ENCODE measurements around the gene SPATA2L. TPM values are rescaled to one million over a fixed set of nuclear protein-coding genes. Genes with fewer than 3 reads are reported as not detected.

SPATA2L gene
- total and polyA plus RNA-seq, 2 of the 8 experiments (the other 6 are each of a cell fraction or from before 2014, with no cell fraction given) = 9.3 to 12.5 TPM

GRCh38 chr16:89732142-89732917, 30.8 kb upstream of the SPATA2L start:
- Histone ChIP-seq H3K9me3 (ENCODE audit: insufficient read depth in 2 of 2, low read depth in 1 of 2, low read length in 1 of 2) (no peaks in the 10 kb centered on the region), H3K23me2 (ENCODE audit: low read depth, low read length) (no peaks in the 10 kb centered on the region), H3K4me3 (ENCODE audit: extremely low read depth in 1 of 4, insufficient read depth in 2 of 4, low read depth in 3 of 4, low read length in 4 of 4) (no peak overlapping the region), H2BK12ac (ENCODE audit: low read depth, low read length) (no peak overlapping the region), H3K27ac (ENCODE audit: low read depth, low read length) (no peak overlapping the region), H3K56ac (replicated peaks; ENCODE audit: insufficient read length, low read depth, low read length) (no peak overlapping the region), H2BK20ac (ENCODE audit: low read length) (no peak overlapping the region), H3K27me3 (replicated peaks in 1 of 4; ENCODE audit: control insufficient read depth in 3 of 4, extremely low read depth in 1 of 4, insufficient read depth in 3 of 4, low read length in 3 of 4) (no peaks in the 10 kb centered on the region), H2BK15ac (ENCODE audit: low read length) (no peak overlapping the region), H2AFZ (ENCODE audit: low read length) (no peak overlapping the region), H3K18ac (ENCODE audit: extremely low read depth, low read length) (no peak overlapping the region), H4K91ac (replicated peaks; ENCODE audit: insufficient read length, low read length) (no peak overlapping the region), H4K8ac (ENCODE audit: extremely low read depth, insufficient read depth, low read length) (no peak overlapping the region), H3K4me1 (replicated peaks in 1 of 4; ENCODE audit: control insufficient read depth in 3 of 4, insufficient read depth in 4 of 4, low read length in 3 of 4) (peaks cover 0 to 6% (median 3%) of the 10 kb centered on the region in 4 experiments; a peak in 4 of 7 replicates), H4K5ac (ENCODE audit: insufficient read length, low read depth, low read length) (no peak overlapping the region), H3K4ac (replicated peaks; ENCODE audit: insufficient read length, low read depth, low read length) (no peak overlapping the region), H3K4me2 (ENCODE audit: insufficient read depth in 1 of 2, low read depth in 2 of 2, low read length in 2 of 2) (no peak overlapping the region), H2AK5ac (ENCODE audit: low read depth, low read length) (no peak overlapping the region), H2BK120ac (replicated peaks; ENCODE audit: low read depth, low read length) (no peak overlapping the region), H3K23ac (ENCODE audit: insufficient read length) (no peak overlapping the region), H3K79me1 (ENCODE audit: low read depth, low read length) (no peaks in the 10 kb centered on the region), H3K9ac (replicated peaks in 1 of 4; ENCODE audit: extremely low read depth in 1 of 4, low read depth in 3 of 4, low read length in 3 of 4) (no peak overlapping the region), H4K20me1 (replicated peaks in 1 of 2; ENCODE audit: control insufficient read depth in 1 of 2, insufficient read depth in 2 of 2, low read length in 2 of 2) (peaks cover 4 to 9% of the 10 kb centered on the region in 2 experiments), H3K36me3 (ENCODE audit: control insufficient read depth in 2 of 4, insufficient read depth in 4 of 4, low read length in 3 of 4) (peaks cover 2 to 15% (median 8%) of the 10 kb centered on the region in 4 experiments; a peak in 6 of 8 replicates), H3K14ac (ENCODE audit: insufficient read length) (no peak overlapping the region), H2BK5ac (ENCODE audit: low read depth, low read length) (no peak overlapping the region; the same call in 1 of the 2 replicates), H3K79me2 (ENCODE audit: control insufficient read depth in 1 of 2, insufficient read depth in 2 of 2, low read length in 2 of 2) (no peaks in the 10 kb centered on the region)
- DNase-seq (ENCODE audit: low read depth in 1 of 2, low spot score in 2 of 2) = no peak
- ChIA-PET CTCF (ENCODE audit: partially characterized antibody) (interaction anchor here (0.7 to 1.1 kb wide), 6 partner anchors 8 to 178 kb away, joined by 3 to 4 read pairs (median 3); no protein-coding TSS in a partner anchor), POLR2A (ENCODE audit: partially characterized antibody) (interaction anchor here (0.7 to 16.1 kb wide), 9 partner anchors 8 to 167 kb away, joined by 3 to 193 read pairs (median 4); partner anchors contain the start of gene VPS9D1)
- FAIRE-seq = no peak
- TF ChIP-seq SIX5 (IDR thresholded peaks at IDR 0.05; ENCODE audit: low read depth, low read length) = no peak
- no peak for TF ChIP-seq ASH2L (IDR thresholded peaks at IDR 0.05; ENCODE audit: low read length)
- TF ChIP-seq POLR2AphosphoS5 (IDR thresholded peaks at IDR 0.05; ENCODE audit: low read depth, low read length) = peak; percentile 51
- TF ChIP-seq EP300 (IDR thresholded peaks at IDR 0.05; ENCODE audit: borderline replicate concordance in 1 of 2, low read depth in 2 of 2, low read length in 2 of 2) = no peak
- TF ChIP-seq POLR2A (IDR thresholded peaks at IDR 0.05; ENCODE audit: control extremely low read depth in 1 of 2, low read depth in 2 of 2, low read length in 2 of 2) = peak in 1 of 2 experiments; percentile 50; a peak in 1 of 3 replicates
- TF ChIP-seq USF2 (IDR thresholded peaks at IDR 0.05; ENCODE audit: low read length) = no peak
- TF ChIP-seq CHD2 (IDR thresholded peaks at IDR 0.05; ENCODE audit: low read length) = no peak
- WGBS, 2 experiments (ENCODE audit: extremely low coverage in 1 of 2, insufficient coverage in 1 of 2, insufficient read length in 1 of 2, insufficient replicate concordance in 2 of 2, low coverage in 1 of 2, low lambda C conversion rate in 2 of 2, missing lambda C conversion rate in 1 of 2) = 88% methylated on average over 24 of the region's 24 CpGs; no CpG with 5 or more reads in 1 of the 2 experiments

Data from H1 (cell line).